SIG-M5 treated with dmso at 0.1 percent for 504 hours (cell line): ENCODE results near the gene DCLK1.
"Not testable (repeated sequence)": the region's sequence is repeated elsewhere in the genome, so short reads cannot be mapped to it uniquely, and the experiment has no call there.

Experiments
- DNase-seq: peaks from one replicate; lab custom pipeline; 2025; ENCODE audit not compliant: unreplicated experiment; lab: John Stamatoyannopoulos, UW

Gene DCLK1

GRCh38 chr13:36131931-36132297 is 732 bp upstream of the DCLK1 start:
- DNase-seq, result no peak

GRCh38 chr13:36130552-36131221 is 495 bp downstream of the DCLK1 start:
- no peak for DNase-seq

GRCh38 chr13:36130193-36130551 is 1.0 kb downstream of the DCLK1 start:
- DNase-seq, result no peak

- DNase-seq, result no peak
Measured at GRCh38 chr13:36129539-36129938, 1.6 kb downstream of the DCLK1 start.

GRCh38 chr13:36126491-36126890 is 4.7 kb downstream of the DCLK1 start:
- DNase-seq, result no peak

- no peak for DNase-seq
Measured at GRCh38 chr13:36125841-36126240, 5.3 kb downstream of the DCLK1 start.

GRCh38 chr13:36124236-36124822 is 6.9 kb downstream of the DCLK1 start:
- no peak for DNase-seq

- DNase-seq, result no peak
Measured at GRCh38 chr13:36115306-36115705, 15.9 kb downstream of the DCLK1 start.

- DNase-seq, result no peak
Measured at GRCh38 chr13:36114233-36114632, 16.9 kb downstream of the DCLK1 start.

GRCh38 chr13:36108954-36109353 is 22.2 kb downstream of the DCLK1 start:
- DNase-seq, result no peak

- DNase-seq, result no peak
Measured at GRCh38 chr13:36108342-36108741, 22.8 kb downstream of the DCLK1 start.

GRCh38 chr13:36107521-36107920 is 23.7 kb downstream of the DCLK1 start:
- no peak for DNase-seq

GRCh38 chr13:36105726-36106125 is 25.5 kb downstream of the DCLK1 start:
- DNase-seq, result no peak

GRCh38 chr13:36102721-36103120 is 28.5 kb downstream of the DCLK1 start:
- DNase-seq, result no peak

GRCh38 chr13:36101907-36102306 is 29.3 kb downstream of the DCLK1 start:
- DNase-seq, result not testable (repeated sequence)

GRCh38 chr13:36101157-36101556 is 30.0 kb downstream of the DCLK1 start:
- DNase-seq, result no peak

GRCh38 chr13:36098080-36098479 is 33.1 kb downstream of the DCLK1 start:
- no peak for DNase-seq

GRCh38 chr13:36096461-36097416 is 34.4 kb downstream of the DCLK1 start:
- DNase-seq, result no peak

GRCh38 chr13:36094478-36094877 is 36.7 kb downstream of the DCLK1 start:
- no peak for DNase-seq

- no peak for DNase-seq
Measured at GRCh38 chr13:36090592-36090991, 40.6 kb downstream of the DCLK1 start.

- DNase-seq, result no peak
Measured at GRCh38 chr13:36089130-36089647, 42.0 kb downstream of the DCLK1 start.

- no peak for DNase-seq
Measured at GRCh38 chr13:36088463-36088862, 42.7 kb downstream of the DCLK1 start.
